Left hindlimb (tissue), 1 donor: ENCODE data around the gene ZNF556.
"Not testable (repeated sequence)": the region's sequence is repeated elsewhere in the genome, so short reads cannot be mapped to it uniquely, and the experiment has no call there.

ENCODE experiments used
- DNase-seq: peaks from one replicate; pipeline ENCODE4 v3.0.0-alpha.2; 2018

The ZNF556 gene

GRCh38 chr19:2854849-2855248 is 12.3 kb upstream of the ZNF556 start:
- no peak for DNase-seq

GRCh38 chr19:2856457-2857050 is 10.6 kb upstream of the ZNF556 start:
- DNase-seq, result no peak

GRCh38 chr19:2858864-2859263 is 8.3 kb upstream of the ZNF556 start:
- DNase-seq, result no peak

- no peak for DNase-seq
These were observed 3.3 kb upstream of the ZNF556 start for GRCh38 chr19:2863816-2864215.

GRCh38 chr19:2865334-2866100 is 1.6 kb upstream of the ZNF556 start:
- no peak for DNase-seq

GRCh38 chr19:2866495-2867024 is 575 bp upstream of the ZNF556 start:
- DNase-seq, result no peak

GRCh38 chr19:2869618-2870017 is 2.5 kb downstream of the ZNF556 start:
- DNase-seq, result no peak

- DNase-seq, result not testable (repeated sequence)
These were observed 5.0 kb downstream of the ZNF556 start for GRCh38 chr19:2872175-2872574.

GRCh38 chr19:2877398-2878331 is 10.5 kb downstream of the ZNF556 start:
- no peak for DNase-seq

GRCh38 chr19:2883686-2884439 is 16.7 kb downstream of the ZNF556 start:
- DNase-seq, result no peak

GRCh38 chr19:2885736-2886135 is 18.6 kb downstream of the ZNF556 start:
- no peak for DNase-seq

GRCh38 chr19:2887391-2887914 is 20.3 kb downstream of the ZNF556 start:
- DNase-seq, result no peak

GRCh38 chr19:2888731-2889224 is 21.6 kb downstream of the ZNF556 start:
- DNase-seq, result no peak

GRCh38 chr19:2890531-2890930 is 23.4 kb downstream of the ZNF556 start:
- not testable (repeated sequence) for DNase-seq

- no peak for DNase-seq
These were observed 29.6 kb downstream of the ZNF556 start for GRCh38 chr19:2896694-2897093.

GRCh38 chr19:2900296-2901252 is 33.4 kb downstream of the ZNF556 start, which contains the start of gene ZNF57:
Gene ZNF57, plus strand, starts transcription at chr19:2900928. Its CDS starts 118 bp downstream, at chr19:2901046.
- peak; percentile 100 for DNase-seq

GRCh38 chr19:2902590-2903218 is 35.6 kb downstream of the ZNF556 start:
- DNase-seq, result no peak

GRCh38 chr19:2903326-2903725 is 36.2 kb downstream of the ZNF556 start:
- not testable (repeated sequence) for DNase-seq

- no peak for DNase-seq
These were observed 38.9 kb downstream of the ZNF556 start for GRCh38 chr19:2905918-2906519.
